HCEC 1CT (cell line): ENCODE results near the gene DEFB132.
"Not testable (repeated sequence)": the region's sequence is repeated elsewhere in the genome, so short reads cannot be mapped to it uniquely, and the experiment has no call there.

Experiments used
- DNase-seq: peaks from one replicate; pipeline ENCODE4 v3.0.0-alpha.2; 2017

DEFB132 gene, protein sequence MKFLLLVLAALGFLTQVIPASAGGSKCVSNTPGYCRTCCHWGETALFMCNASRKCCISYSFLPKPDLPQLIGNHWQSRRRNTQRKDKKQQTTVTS

GRCh38 chr20:257419-257818 is at the start of gene DEFB132:
DEFB132 (plus strand) TSS chr20:257724; CDS start chr20:257779, 55 bp downstream.
- DNase-seq: no peak

DNA sequence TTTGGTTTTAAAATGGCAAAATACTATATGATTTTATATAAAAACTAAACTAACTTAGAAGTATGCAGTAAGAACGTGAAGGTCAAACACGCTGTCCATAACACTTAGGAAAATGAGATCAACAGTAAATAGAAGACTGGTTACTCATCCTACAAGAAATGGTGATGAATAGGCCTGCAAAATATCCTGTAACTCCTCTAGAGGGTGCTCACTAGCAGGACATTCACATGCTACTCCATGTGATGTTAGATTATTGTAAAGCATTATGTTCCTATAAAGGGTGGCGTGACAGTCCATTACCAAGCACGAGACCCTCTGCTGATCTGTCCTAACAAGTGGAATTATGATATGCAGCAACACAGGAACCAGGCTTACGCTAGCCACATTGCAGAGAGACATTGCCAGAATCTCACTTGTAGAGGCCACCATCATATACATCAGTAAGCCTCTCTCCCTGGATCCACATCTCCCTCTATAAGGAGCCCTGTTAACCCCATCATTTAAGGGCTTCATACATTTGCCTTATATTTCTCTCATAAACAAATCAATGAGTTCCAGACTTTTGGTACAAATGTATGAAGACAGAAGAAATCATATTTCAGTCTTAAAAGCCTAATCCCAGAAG is 48.5 kb upstream of the DEFB132 start:
- DNase-seq: peak; percentile 82

- DNase-seq: no peak
These were observed 46.6 kb upstream of the DEFB132 start for GRCh38 chr20:210809-211502.

DNA sequence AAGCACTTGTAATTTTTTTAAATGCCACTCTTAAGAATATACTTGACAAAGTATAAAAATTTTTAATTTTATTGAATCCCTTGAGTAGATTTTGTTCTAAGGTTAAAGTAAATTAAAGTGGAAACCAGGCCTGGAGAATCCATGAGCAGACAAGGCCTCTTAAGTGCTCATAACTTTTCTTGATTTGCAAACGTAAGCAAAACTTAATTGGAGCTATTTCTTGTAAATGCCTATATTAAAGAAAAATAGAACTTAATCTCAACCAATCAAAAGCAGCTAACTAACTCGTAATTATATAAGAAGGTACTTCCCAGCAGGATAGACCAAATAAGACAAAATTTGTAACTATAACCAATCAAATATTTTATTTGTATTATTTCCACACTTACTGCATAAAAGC is 43.1 kb upstream of the DEFB132 start:
- no peak for DNase-seq

GRCh38 chr20:215796-216195 is 41.7 kb upstream of the DEFB132 start:
- no peak for DNase-seq

- DNase-seq: no peak
These were observed 40.3 kb upstream of the DEFB132 start for GRCh38 chr20:217266-217665.

GRCh38 chr20:219290-220115 is 38.0 kb upstream of the DEFB132 start:
- peak; percentile 21 for DNase-seq

GRCh38 chr20:221258-221830 is 36.2 kb upstream of the DEFB132 start:
- DNase-seq: no peak

GRCh38 chr20:225879-226278 is 31.6 kb upstream of the DEFB132 start:
- DNase-seq: not testable (repeated sequence)

DNA sequence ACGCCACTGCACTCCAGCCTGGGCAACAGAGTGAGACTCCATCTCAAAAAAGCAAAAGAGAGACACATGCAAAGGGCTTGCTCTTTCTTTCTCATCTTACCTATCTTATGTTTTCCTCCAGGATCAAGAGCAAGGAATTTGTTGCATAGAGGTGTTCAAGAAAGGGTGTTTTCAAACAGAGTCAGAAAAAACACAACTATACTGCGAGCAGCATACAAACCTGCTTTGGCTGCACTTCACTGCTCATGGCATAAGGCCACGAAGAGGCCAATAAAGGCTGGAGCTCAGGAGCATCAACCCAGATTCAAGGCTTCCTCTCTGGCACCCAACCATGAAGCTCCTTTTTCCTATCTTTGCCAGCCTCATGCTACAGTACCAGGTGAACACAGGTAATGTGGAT is 30.6 kb upstream of the DEFB132 start, which contains the start of gene DEFB129:
TSS of gene DEFB129 (plus strand) at position 301 of the 400 bp plus-strand sequence. CDS start at position 332, 31 bp downstream.
- no peak for DNase-seq

DNA sequence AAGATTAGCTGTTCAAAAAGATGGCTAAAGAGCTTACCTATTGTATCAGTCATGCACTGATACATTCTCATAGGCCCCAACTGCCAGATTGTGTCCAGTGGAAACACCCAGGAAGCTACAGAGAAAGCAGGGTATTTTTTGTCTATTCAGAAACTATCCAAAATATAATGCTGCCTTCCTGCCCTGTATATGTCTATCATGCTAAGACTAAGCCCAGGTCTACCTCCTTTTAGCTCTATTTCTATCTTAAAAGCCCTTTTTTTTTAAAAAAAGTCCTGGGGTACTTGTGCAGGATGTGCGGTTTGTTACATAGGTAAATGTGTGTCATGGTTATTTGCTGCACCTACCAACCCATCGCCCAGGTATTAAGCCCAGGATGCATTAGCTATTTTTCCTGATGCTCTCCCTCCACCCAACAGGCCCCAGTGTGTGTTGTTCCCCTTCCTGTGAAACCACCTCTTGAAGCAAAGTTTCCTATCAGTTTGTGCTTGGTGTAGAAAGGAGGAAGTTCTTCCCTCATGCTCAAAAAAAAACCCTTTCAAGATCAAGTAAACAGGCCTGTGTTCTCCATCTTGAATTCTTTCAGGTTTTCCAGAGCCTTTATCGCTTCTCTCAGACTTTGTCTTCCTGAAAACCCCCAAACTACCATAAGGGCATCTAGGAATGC is 30.0 kb upstream of the DEFB132 start:
- no peak for DNase-seq

DNA sequence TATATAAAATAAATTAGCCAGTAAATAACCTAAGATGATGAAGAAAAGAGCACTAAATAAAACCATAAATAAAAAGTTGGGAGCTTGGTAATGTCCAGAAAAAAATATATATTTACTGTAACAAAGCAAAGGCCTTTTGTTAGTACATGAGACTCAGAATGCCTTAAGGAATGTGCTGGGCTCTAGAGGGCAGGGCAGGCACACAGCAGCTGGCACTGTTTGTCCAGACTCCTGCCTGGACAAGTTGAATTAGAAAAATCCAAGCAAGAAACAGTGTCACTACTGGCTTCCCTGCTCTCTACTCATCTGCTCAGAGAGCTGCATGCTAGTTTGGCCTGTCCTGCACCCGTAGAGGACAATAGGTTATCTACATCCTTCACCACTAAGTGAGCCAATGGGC is 21.6 kb upstream of the DEFB132 start:
- peak; percentile 34 for DNase-seq

- DNase-seq: no peak
These were observed 20.0 kb upstream of the DEFB132 start for GRCh38 chr20:237489-237888.

DNA sequence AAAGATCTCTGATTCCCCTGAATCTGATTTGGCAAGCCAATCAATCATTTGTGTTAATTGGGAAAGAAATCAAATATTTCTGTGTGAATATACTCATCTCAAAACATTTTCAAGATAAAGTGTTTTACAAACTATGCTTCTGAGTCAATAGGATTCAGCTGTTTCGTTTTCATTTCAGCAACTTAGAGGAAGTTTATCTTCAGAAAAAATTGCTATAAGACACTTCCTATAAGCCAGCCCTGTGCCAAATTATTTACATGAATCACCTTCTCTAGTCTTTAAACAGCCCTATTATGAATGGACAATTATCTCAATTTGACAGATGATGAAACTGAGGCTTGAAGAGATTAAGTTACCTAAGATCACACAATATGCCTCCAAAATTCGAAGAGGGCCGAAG is 19.6 kb upstream of the DEFB132 start:
- DNase-seq: no peak

- no peak for DNase-seq
These were observed 14.6 kb upstream of the DEFB132 start for GRCh38 chr20:242905-243304.

GRCh38 chr20:251354-251753 is 6.2 kb upstream of the DEFB132 start:
- no peak for DNase-seq

DNA sequence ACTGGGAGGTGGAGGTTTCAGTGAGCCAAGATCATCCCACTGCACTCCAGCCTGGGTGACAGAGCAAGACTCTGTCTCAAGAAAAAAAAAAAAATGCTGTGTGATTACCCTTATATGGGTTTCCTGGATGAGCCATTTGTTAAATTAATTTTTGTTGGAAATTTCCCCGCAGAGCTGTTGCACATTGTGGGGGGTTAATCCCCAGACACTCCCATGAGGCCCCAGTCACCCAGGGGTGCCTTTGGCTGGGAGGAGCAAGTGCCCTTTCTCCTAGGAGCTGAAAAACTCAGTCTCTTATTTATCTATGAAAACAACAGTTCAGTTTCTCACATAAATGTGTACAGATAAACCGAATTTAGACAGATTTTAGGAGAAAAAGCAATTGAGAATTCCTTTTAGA is 4.7 kb upstream of the DEFB132 start:
- no peak for DNase-seq

DNA sequence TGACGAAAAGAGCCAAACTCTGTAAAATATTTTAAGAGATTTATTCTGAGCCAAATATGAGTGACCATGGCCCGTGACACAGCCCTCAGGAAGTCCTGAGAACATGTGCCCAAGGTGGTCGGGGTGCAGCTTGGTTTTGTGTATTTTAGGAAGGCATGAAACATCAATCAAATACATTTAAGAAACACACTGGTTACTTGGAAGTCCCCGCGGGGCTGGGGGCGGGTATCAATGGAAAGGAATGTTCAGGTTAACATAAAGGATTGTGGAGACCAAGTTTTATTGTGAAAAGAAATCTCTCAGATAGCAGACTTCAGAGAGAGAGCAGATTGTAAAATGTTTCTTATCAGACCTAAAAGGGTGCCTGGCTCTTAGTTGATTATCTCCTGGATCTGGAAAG is 4.1 kb upstream of the DEFB132 start:
- not testable (repeated sequence) for DNase-seq

DNA sequence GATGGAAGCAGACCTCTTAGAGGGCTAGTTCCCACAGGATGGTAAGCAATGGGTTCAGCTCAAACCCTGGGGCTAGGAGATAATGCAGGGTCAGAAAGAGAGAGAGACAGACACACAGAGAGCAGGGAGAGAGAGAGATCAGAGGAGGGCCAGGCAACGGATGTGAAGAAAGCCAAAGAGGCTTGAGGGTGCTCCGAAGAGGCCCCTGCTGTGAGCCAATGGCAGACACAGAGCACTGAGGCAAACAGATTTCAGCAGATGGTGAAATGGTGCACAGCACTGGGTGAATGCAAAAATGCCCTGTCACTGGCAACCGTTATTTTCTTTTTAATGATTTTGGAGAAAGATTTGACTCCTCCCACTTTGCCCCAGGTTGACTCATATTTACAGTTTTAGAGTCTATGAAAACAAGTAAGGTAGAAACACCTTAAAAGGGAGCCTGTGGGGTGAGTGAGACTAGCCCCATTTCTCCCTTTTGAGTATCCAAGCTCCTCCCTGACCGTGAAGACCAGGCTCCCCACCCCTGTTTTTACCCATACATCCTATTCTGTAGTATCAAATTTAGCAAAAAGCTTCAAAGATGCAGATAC is 840 bp downstream of the DEFB132 start:
- no peak for DNase-seq

- peak; percentile 13 for DNase-seq
These were observed 1.4 kb downstream of the DEFB132 start for GRCh38 chr20:258963-259362.

- DNase-seq: no peak
These were observed 2.5 kb downstream of the DEFB132 start for GRCh38 chr20:259981-260380.

DNA sequence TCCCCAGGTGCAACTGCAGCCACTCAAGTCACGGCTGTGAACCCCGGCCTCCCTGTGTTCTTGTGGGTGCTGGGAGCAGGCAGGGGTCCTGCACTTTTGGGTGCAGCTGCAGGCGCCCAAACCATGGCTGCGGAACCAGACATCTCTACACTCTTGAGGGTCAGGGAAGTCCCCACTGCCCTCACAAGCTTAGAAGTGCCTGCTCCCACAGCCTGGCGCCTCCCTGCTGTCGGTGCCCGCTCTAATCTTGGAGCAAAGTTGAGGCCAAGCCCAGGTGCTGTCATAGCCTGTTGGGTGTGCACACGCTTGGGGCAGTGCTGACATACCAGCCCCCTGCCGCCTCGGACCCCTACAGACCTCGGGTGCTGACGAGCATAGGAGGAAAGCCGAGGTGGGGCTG is 6.2 kb downstream of the DEFB132 start:
- DNase-seq: no peak
